Umbilical cord (tissue), 2 donors: Measurements from ENCODE around the gene ZNF384. TPM values are rescaled to one million over a fixed set of nuclear protein-coding genes. Genes with fewer than 3 reads are reported as not detected.
A peak's percentile ranks its signal among the peaks of the same experiment; 100 is the strongest.

ENCODE experiments used
- DNase-seq: peaks from one replicate; pipeline ENCODE4 v3.0.0-alpha.2; 2015; ENCODE audit warnings: low spot score
- total RNA-seq: library from RNA; depleted of rRNA; stranded (reverse); fragments of >200 nt; gene quantifications from one replicate; pipeline ENCODE4 v1.2.3, GENCODE V29; 2014; ENCODE audit warnings: low replicate concordance; ENCODE audit not compliant: insufficient read depth

Gene ZNF384
- total RNA-seq, 1 donor from 2014 or later, result 16.4 TPM

DNA sequence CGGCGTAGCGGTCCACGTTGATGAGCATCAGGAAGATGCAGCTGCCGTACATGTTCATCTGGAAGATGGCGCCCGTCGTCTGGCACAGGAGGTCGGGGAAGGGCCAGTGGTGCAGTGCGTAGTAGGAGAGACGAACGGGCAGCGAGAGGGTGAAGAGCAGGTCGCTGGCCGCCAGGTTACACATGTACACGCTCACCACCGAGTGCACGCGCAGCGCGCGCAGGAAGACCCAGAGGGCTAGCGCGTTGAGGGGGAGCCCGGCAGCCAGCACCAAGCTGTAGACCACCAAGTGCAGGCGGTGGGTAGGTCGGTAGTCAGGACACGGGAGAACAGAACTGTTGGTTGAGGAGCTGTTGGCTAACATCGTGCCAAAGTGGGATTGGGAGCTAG is 68.3 kb downstream of the ZNF384 start:
- no peak for DNase-seq

DNA sequence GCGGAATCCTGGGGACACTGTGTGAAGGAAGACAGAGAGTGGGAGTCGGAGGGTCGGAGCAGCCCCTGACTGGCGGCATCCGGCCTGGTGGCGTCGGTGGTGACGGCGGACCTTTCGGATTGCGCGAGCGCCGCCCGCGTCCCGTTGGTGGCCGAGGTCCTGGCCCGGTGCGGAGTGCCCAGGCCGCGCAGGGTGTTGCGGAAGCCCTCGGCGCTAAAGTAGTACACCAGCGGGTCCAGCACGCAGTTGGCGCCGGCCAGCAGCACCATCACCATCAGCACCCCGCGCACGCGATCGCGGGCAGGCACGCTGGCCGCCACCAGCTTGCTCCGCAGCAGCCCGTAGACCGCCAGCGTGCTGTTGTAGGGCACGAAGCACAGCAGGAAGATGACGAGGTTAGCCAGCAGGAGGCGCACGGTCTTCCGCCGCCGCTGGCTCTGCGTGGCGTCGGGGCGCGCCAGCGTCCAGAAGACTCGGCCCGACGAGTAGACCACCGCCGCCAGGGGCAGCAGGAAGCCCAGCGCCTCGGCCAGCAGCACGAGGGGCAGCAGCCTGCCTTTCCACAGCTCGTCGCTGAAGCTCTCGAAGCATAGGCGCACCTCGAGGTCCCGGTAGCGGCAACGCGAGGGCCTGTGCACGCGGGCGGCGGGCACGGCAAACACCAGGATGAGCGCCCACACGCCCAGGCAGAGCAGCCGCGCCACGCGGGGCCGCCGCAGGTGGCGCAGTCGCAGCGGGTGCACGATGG is 68.9 kb downstream of the ZNF384 start:
- DNase-seq, result peak; percentile 65

DNA sequence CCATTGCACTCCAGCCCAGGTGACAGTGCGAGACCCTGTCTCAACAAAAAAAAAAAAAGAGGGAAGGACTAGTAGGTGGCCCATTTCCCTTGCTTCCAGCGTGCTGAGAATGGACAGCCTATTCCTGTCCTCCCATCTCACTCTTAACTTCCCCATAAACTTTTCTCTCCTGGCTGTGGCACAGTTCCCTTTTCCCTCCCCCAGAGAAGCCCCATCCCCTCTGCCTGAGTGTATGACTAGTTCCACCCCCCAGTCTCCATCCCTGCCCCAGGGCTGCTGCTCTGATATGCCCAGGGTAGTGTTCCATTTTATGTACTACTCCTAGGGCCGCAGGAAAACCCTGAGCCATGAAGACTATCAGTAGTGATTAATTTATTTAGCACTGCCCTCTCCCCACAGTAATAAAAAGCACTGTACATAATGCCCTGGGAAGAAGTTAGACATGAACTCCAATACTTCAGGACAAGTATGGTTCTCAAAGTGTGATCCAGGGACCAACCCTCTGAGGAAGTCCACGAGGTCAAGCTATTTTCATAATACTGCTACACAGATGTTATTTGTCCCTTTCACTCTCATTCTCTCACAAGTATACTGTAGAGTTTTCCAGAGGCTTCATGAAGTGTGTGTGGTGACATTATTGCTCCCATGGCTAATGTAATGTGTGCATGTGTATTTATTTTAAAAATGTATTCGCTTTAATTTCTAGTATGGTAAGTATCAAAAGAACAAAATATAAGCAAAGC is 70.5 kb downstream of the ZNF384 start:
- no peak for DNase-seq

Other genes starting within 250 kb of the ZNF384 start
- not detected for gene CD27, start 244.4 kb downstream of the ZNF384 start, total RNA-seq
- gene TAPBPL, start 237.3 kb downstream of the ZNF384 start, total RNA-seq, result 3.6 TPM
- gene VAMP1, start 218.7 kb downstream of the ZNF384 start, total RNA-seq, result 1.2 TPM
- gene MRPL51, start 196.1 kb downstream of the ZNF384 start, total RNA-seq, result 247 TPM
- 14.7 TPM for gene NCAPD2, start 195.3 kb downstream of the ZNF384 start, total RNA-seq
- gene GAPDH, start 154.9 kb downstream of the ZNF384 start, total RNA-seq, result 4,076 TPM
- 2.2 TPM for gene IFFO1, start 133.3 kb downstream of the ZNF384 start, total RNA-seq
- 6.7 TPM for gene NOP2, start 121.1 kb downstream of the ZNF384 start, total RNA-seq
- 192 TPM for gene CHD4, start 82.0 kb downstream of the ZNF384 start, total RNA-seq
- 6.3 TPM for gene LPAR5, start 53.4 kb downstream of the ZNF384 start, total RNA-seq
- 2.9 TPM for gene ACRBP, start 41.9 kb downstream of the ZNF384 start, total RNA-seq
- 20.9 TPM for gene ING4, start 26.3 kb downstream of the ZNF384 start, total RNA-seq
- not detected for gene PIANP, start 11.4 kb upstream of the ZNF384 start, total RNA-seq
- 40.4 TPM for gene COPS7A, start 34.7 kb upstream of the ZNF384 start, total RNA-seq
- 36.6 TPM for gene MLF2, start 63.8 kb upstream of the ZNF384 start, total RNA-seq
- gene PTMS, start 77.0 kb upstream of the ZNF384 start, total RNA-seq, result 13.0 TPM
- gene LAG3, start 83.1 kb upstream of the ZNF384 start, total RNA-seq, result 1.7 TPM
- gene CD4, start 100.2 kb upstream of the ZNF384 start, total RNA-seq, result 10.4 TPM
- gene GPR162, start 132.4 kb upstream of the ZNF384 start, total RNA-seq, result 1.9 TPM
- gene P3H3, start 139.0 kb upstream of the ZNF384 start, total RNA-seq, result 74.6 TPM
- 2.4 TPM for gene GNB3, start 151.6 kb upstream of the ZNF384 start, total RNA-seq
- gene CDCA3, start 161.9 kb upstream of the ZNF384 start, total RNA-seq, result 11.1 TPM
- gene USP5, start 162.8 kb upstream of the ZNF384 start, total RNA-seq, result 50.6 TPM
- 743 TPM for gene TPI1, start 178.2 kb upstream of the ZNF384 start, total RNA-seq
- 7.0 TPM for gene SPSB2, start 183.9 kb upstream of the ZNF384 start, total RNA-seq
- 8.4 TPM for gene LRRC23, start 215.4 kb upstream of the ZNF384 start, total RNA-seq
- 19.7 TPM for gene ENO2, start 225.2 kb upstream of the ZNF384 start, total RNA-seq
- 7.9 TPM for gene ATN1, start 238.6 kb upstream of the ZNF384 start, total RNA-seq